HCT116 (cell line): ENCODE measurements around the gene UBTF. TPM values are rescaled to one million over a fixed set of nuclear protein-coding genes. Genes with fewer than 3 reads are reported as not detected.

Source experiments
- ATAC-seq: fragments of 200-7000 bp; cut with Tn5 transposase; 2 replicates; pipeline ENCODE4 v1.9.1; 2020; ENCODE audit warnings: mild to moderate bottlenecking, moderate library complexity
- BruUV-seq: library from RNA; stranded (reverse); fragments of 400-500 nt; replicated peaks from 2 replicates; lab custom pipeline; 2021; lab: Mats Ljungman, UMichigan
- CTCF ChIA-PET: fragments of 300-600 bp; sonication (Branson Sonifier 250); formaldehyde crosslinking; loops from one replicate; lab custom pipeline; 2021; ENCODE audit warnings: antibody characterized with exemption; lab: Charles Lee
- POLR2A ChIA-PET: fragments of 300-600, 350-600 bp; sonication (Branson Sonifier 250); formaldehyde crosslinking; loops from one replicate; lab custom pipeline; 2021; ENCODE audit warnings: antibody characterized with exemption; lab: Charles Lee
- RAD21 ChIA-PET, 2 experiments: fragments of 300-600 bp; sonication (Branson Sonifier 250); formaldehyde crosslinking; loops; one replicate each; lab custom pipeline; 2023; ENCODE audit warnings: low total read pairs in 2 of 2; ENCODE audit not compliant: uncharacterized antibody in 2 of 2, unreplicated experiment in 2 of 2, low non-redundant PET in 1 of 2; lab: Charles Lee
- DNase-seq: peaks from one replicate; pipeline ENCODE4 v3.0.0-alpha.2; 2010; ENCODE audit warnings: low read depth, low spot score
- H2AFZ ChIP-seq: fragments of 200-600 bp; shearing (Covaris generic), sonication (generic); 2 replicates; pipeline ENCODE4 v1.6.1; 2017; ENCODE audit warnings: low read depth, mixed run types, mixed read lengths, antibody characterized with exemption, low read length; ENCODE audit not compliant: poor library complexity, severe bottlenecking
- H3K27ac ChIP-seq: 2 replicates; pipeline ENCODE4 v1.5.1; 2012; ENCODE audit warnings: low read depth, low read length
- H3K27me3 ChIP-seq: fragments of 200-600 bp; sonication (generic); 2 replicates; pipeline ENCODE4 v1.6.1; 2016; ENCODE audit warnings: mixed run types, low read length, mixed read lengths; ENCODE audit not compliant: insufficient read depth
- H3K36me3 ChIP-seq, 2 experiments: fragments of 200-500 bp in 1 of 2; fragments of 200-600 bp in 1 of 2; sonication (Bioruptor generic) in 1 of 2; sonication (generic) in 1 of 2; 2 replicates each; pipeline versions ENCODE4 v1.5.1 to v1.6.1; 2014 to 2016; ENCODE audit warnings: low read length in 2 of 2, inconsistent platforms in 1 of 2, mixed read lengths in 1 of 2, mixed run types in 1 of 2; ENCODE audit not compliant: insufficient read depth in 2 of 2, control insufficient read depth in 1 of 2
- H3K4me1 ChIP-seq, 2 experiments: fragments of 200-600 bp in 1 of 2; sonication (generic) in 1 of 2; 2 replicates each; pipeline versions ENCODE4 v1.5.1 to v1.6.1; 2012 to 2017; ENCODE audit warnings: low read length in 2 of 2, inconsistent platforms in 1 of 2, mild to moderate bottlenecking in 1 of 2, mixed read lengths in 1 of 2, mixed run types in 1 of 2, moderate library complexity in 1 of 2; ENCODE audit not compliant: insufficient read depth in 2 of 2, control insufficient read depth in 1 of 2
- H3K4me2 ChIP-seq: fragments of 200-600 bp; sonication (generic); 2 replicates; pipeline ENCODE4 v1.6.1; 2017; ENCODE audit warnings: mixed run types, low read length, mixed read lengths
- H3K4me3 ChIP-seq, 2 experiments: fragments of 200-600 bp in 1 of 2; sonication (generic) in 1 of 2; replicated peaks in 1 of 2; 2 replicates each; pipeline ENCODE4 v1.5.1; 2011 to 2016; ENCODE audit warnings: low read length in 2 of 2, control low read depth in 1 of 2, low read depth in 1 of 2, mild to moderate bottlenecking in 1 of 2, mixed read lengths in 1 of 2, mixed run types in 1 of 2
- H3K79me2 ChIP-seq: fragments of 200-600 bp; sonication (generic); 2 replicates; pipeline ENCODE4 v1.6.1; 2017; ENCODE audit warnings: mild to moderate bottlenecking, mixed run types, low read length, moderate library complexity, mixed read lengths; ENCODE audit not compliant: insufficient read depth
- H3K9ac ChIP-seq: fragments of 200-600 bp; sonication (generic); 2 replicates; pipeline ENCODE4 v1.6.1; 2016; ENCODE audit warnings: low read length, mixed read lengths
- H3K9me2 ChIP-seq: fragments of 200-600 bp; sonication (generic), shearing (Covaris generic); 2 replicates; pipeline ENCODE4 v1.6.1; 2017; ENCODE audit warnings: mixed run types, mild to moderate bottlenecking, moderate library complexity; ENCODE audit not compliant: insufficient read depth
- H3K9me3 ChIP-seq, 2 experiments: fragments of 200-500 bp in 1 of 2; fragments of 200-600 bp in 1 of 2; sonication (Bioruptor generic) in 1 of 2; sonication (generic) in 1 of 2; 2 replicates each; pipeline ENCODE4 v1.6.1; 2014 to 2017; ENCODE audit warnings: low read length in 2 of 2, mixed read lengths in 2 of 2, inconsistent platforms in 1 of 2, low read depth in 1 of 2, mild to moderate bottlenecking in 1 of 2, mixed run types in 1 of 2, moderate library complexity in 1 of 2; ENCODE audit not compliant: control insufficient read depth in 1 of 2, insufficient read depth in 1 of 2
- H4K20me1 ChIP-seq: fragments of 200-600 bp; sonication (generic), shearing (Covaris generic); 2 replicates; pipeline ENCODE4 v1.6.1; 2017; ENCODE audit warnings: mixed run types, mild to moderate bottlenecking, moderate library complexity; ENCODE audit not compliant: insufficient read depth
- CEBPB ChIP-seq: IDR thresholded peaks from 2 replicates; pipeline ENCODE4 v1.6.1; 2012; ENCODE audit warnings: low read depth
- CTCF ChIP-seq, 3 experiments: fragments of 200-600 bp in 1 of 3; sonication (generic) in 1 of 3; IDR thresholded peaks in 2 of 3; conservative IDR thresholded peaks in 1 of 3; 2 replicates each; pipeline ENCODE4 v1.5.1; 2012 to 2017; ENCODE audit warnings: low read depth in 2 of 3, low read length in 2 of 3, antibody characterized with exemption in 1 of 3, borderline replicate concordance in 1 of 3, control low read depth in 1 of 3, mild to moderate bottlenecking in 1 of 3, mixed read lengths in 1 of 3, mixed run types in 1 of 3, moderate library complexity in 1 of 3; ENCODE audit not compliant: insufficient read depth in 1 of 3
- EGR1 ChIP-seq: IDR thresholded peaks from 2 replicates; pipeline ENCODE4 v1.6.1; 2012; ENCODE audit warnings: low read depth
- ELF1 ChIP-seq: IDR thresholded peaks from 2 replicates; pipeline ENCODE4 v1.6.1; 2012; ENCODE audit warnings: low read depth, borderline replicate concordance
- EZH2 ChIP-seq: fragments of 200-600 bp; sonication (generic); IDR thresholded peaks from 2 replicates; pipeline ENCODE4 v1.6.1; 2017; ENCODE audit warnings: antibody characterized with exemption, mixed run types
- EZH2phosphoT487 ChIP-seq: fragments of 200-600 bp; IDR thresholded peaks from 2 replicates; pipeline ENCODE4 v1.6.1; 2018; ENCODE audit warnings: antibody characterized with exemption, borderline replicate concordance
- JUND ChIP-seq: IDR thresholded peaks from 2 replicates; pipeline ENCODE4 v1.6.1; 2012
- TCF7L2 ChIP-seq: IDR thresholded peaks from 2 replicates; pipeline ENCODE4 v1.7.0; 2011; ENCODE audit warnings: borderline replicate concordance, inconsistent platforms; ENCODE audit not compliant: insufficient read depth, insufficient read length; ENCODE audit errors: extremely low read depth
- ZBTB33 ChIP-seq: IDR thresholded peaks from 2 replicates; pipeline ENCODE4 v1.6.1; 2011; ENCODE audit warnings: mild to moderate bottlenecking, low read length, moderate library complexity; ENCODE audit not compliant: insufficient replicate concordance; ENCODE audit errors: extremely low read depth
- ZFX ChIP-seq: fragments of 450-650 bp; IDR thresholded peaks from 2 replicates; pipeline ENCODE4 v1.6.1; 2017
- ZNF274 ChIP-seq: fragments of 200-500 bp; sonication (Bioruptor generic); IDR thresholded peaks from 2 replicates; pipeline ENCODE4 v1.6.1; 2014; ENCODE audit warnings: mild to moderate bottlenecking, low read depth, low read length, inconsistent platforms
- intact Hi-C: fragments of 100-400 bp; cut with micrococcal nuclease; formaldehyde crosslinking; loops from 2 replicates; pipeline ENCODE4 v1.10.0; 2022
- total RNA-seq: library from RNA; stranded (reverse); gene quantifications from one replicate; pipeline ENCODE4 v1.2.1, GENCODE V29; 2021; ENCODE audit not compliant: unreplicated experiment

Gene UBTF
- total RNA-seq, 1 experiment from 2014 or later, result 84.3 TPM

GRCh38 chr17:44183024-44183423 is 36.5 kb downstream of the UBTF start:
- RAD21 ChIA-PET, result no interaction called here
- no peak overlapping the region for H3K4me2 ChIP-seq
- intact Hi-C loops, result no loop called here
- no peak for ATAC-seq
- TF ChIP-seq EZH2, result no peak
- TF ChIP-seq ZBTB33, result no peak
- no peak for TF ChIP-seq ZFX
- no peak for TF ChIP-seq TCF7L2
- no peak for TF ChIP-seq CEBPB
- TF ChIP-seq EGR1, result no peak
- no peaks in the 10 kb centered on the region for H3K9me3 ChIP-seq
- H2AFZ ChIP-seq, result no peak overlapping the region
- no peak overlapping the region for H3K27ac ChIP-seq
- peaks cover 7 to 15% of the 10 kb centered on the region in 2 experiments; a peak in 3 of 4 replicates for H3K4me1 ChIP-seq
- no peaks in the 10 kb centered on the region for H3K9me2 ChIP-seq
- peaks cover 19% of the 10 kb centered on the region in 2 experiments; a peak in 3 of 4 replicates for H3K36me3 ChIP-seq
- CTCF ChIA-PET, result no interaction called here
- H4K20me1 ChIP-seq, result no peaks in the 10 kb centered on the region
- peaks cover 60% of the 10 kb centered on the region for H3K79me2 ChIP-seq
- no peak overlapping the region for H3K9ac ChIP-seq
- H3K27me3 ChIP-seq, result no peaks in the 10 kb centered on the region
- BruUV-seq, result no TSS peak
- POLR2A ChIA-PET, result interaction anchor here (1.7 kb wide), 1 partner anchor 12 kb away, joined by 5 read pairs; the partner anchor contains the start of gene ASB16
- H3K4me3 ChIP-seq, result no peak overlapping the region
- no peak for DNase-seq

- Histone ChIP-seq H3K36me3 (peaks cover 21 to 23% of the 10 kb centered on the region in 2 experiments; a peak in 3 of 4 replicates), H3K4me2 (no peak overlapping the region), H4K20me1 (no peaks in the 10 kb centered on the region), H3K9me2 (no peaks in the 10 kb centered on the region), H3K4me1 (no peaks in the 10 kb centered on the region), H3K9ac (no peak overlapping the region), H3K27me3 (no peaks in the 10 kb centered on the region), H3K27ac (no peak overlapping the region), H3K4me3 (no peak overlapping the region), H2AFZ (no peak overlapping the region), H3K79me2 (peaks cover 17% of the 10 kb centered on the region), H3K9me3 (no peaks in the 10 kb centered on the region)
- intact Hi-C loops, result no loop called here
- ChIA-PET POLR2A (no interaction called here), CTCF (no interaction called here), RAD21 (no interaction called here)
- TF ChIP-seq EZH2phosphoT487, result no peak
- TF ChIP-seq ELF1, result no peak
- no peak for TF ChIP-seq ZFX
- no peak for TF ChIP-seq CTCF (IDR thresholded peaks at IDR 0.05 in 2 of 3, conservative IDR thresholded peaks at IDR 0.05 in 1 of 3; ENCODE audit: borderline replicate concordance in 1 of 3, insufficient read depth in 1 of 3, low read depth in 2 of 3, low read length in 2 of 3)
- no peak for TF ChIP-seq ZNF274
- no peak for TF ChIP-seq JUND
- no TSS peak for BruUV-seq
- no peak for ATAC-seq
- DNase-seq, result no peak
Observed at GRCh38 chr17:44178133-44178532, 41.3 kb downstream of the UBTF start.
